NCI-H2196 treated with DMSO at 0.1 percent for 48 hours (cell line): ENCODE data around the gene CXorf38.
A peak's percentile ranks its signal among the peaks of the same experiment; 100 is the strongest.

ENCODE experiments used
- DNase-seq: peaks from one replicate; lab custom pipeline; 2025; ENCODE audit not compliant: unreplicated experiment; lab: John Stamatoyannopoulos, UW

The CXorf38 gene

GRCh38 chrX:40647307-40648197 is at the start of gene CXorf38:
CXorf38 (minus strand) TSS chrX:40647561; CDS start chrX:40647520, 41 bp downstream.
- DNase-seq, result peak; percentile 42

DNA sequence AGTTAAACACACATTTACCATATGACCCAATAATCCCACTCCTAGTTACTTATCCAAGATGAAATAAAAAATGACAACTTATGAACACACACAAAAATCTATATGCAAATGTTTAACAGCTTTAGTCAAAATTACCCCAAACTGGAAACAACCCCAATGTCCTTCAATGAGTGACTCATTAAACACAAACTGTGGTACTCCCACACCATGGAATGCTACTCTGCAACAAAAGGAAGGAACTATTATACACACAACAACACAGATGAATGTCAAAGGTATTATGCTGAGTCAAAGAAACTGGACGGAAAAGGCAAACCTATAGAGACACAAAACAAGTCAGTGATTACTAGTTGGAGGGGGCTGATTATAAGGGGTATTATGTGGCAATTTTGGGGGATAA is 47.4 kb upstream of the CXorf38 start:
- DNase-seq, result no peak

DNA sequence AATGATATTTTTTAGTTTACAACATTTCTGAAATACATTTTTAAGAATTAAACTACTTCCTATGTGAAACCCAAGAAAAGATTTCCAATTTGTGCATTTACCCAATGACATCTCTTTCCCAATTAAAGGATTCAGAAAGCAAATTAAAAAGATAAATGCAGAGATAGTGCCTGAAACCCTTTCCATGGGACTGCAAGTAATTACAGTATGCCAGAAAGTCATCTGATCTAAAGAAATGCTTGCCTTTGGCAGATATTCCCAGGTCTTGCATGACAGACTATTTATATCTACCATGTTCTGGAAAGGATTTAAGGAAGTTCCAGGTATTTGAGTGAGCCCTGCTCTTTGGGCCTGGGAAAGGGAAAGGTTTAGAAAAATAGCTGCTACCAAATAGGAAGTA is 41.6 kb upstream of the CXorf38 start:
- DNase-seq, result no peak

- no peak for DNase-seq
Measured at GRCh38 chrX:40687169-40687568, 39.8 kb upstream of the CXorf38 start.

DNA sequence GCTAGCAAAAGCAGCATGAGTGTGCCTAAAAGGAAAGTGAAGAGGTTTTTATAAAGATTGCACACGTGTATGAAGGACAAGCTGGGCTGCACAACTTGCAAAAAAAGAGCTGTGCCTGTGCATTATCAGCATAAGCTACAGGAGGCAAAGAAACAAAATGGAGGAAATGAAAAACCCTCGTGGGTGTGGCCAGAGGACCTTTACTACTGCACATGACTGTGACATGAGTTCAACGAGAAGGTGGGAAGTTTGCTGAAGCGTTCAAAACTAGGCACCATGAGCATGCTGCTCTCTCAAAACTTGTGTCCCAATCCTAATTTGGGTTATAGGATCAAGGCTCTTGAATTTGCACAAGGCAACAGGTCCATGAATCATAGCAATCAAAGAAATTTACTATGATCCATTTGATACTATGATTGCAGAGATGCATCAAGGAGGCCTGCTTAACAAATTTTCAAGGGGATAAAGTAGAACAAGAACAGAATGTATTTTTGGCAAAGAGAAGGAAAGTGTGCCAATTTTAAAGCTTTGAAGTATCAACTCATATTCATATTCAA is 38.1 kb upstream of the CXorf38 start:
- DNase-seq, result no peak

GRCh38 chrX:40684092-40684491 is 36.7 kb upstream of the CXorf38 start:
- no peak for DNase-seq

DNA sequence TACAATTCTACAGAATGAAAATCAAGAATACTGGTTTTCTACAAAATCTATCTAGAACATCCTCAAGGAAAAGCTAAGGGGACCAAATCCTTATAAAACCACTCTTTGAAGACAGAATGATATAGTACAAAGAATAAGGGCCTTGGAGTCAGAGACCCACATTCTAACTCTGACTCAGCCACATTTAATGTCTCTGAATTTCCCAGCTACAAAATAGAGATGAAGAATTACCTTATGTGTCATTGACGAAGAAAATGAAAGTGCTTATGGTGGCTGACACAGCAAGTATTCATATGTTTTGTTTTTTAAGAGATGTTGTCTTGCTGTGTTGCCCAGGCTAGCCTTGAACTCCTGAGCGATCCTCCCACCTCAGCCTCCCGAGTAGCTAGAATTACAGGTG is 35.9 kb upstream of the CXorf38 start:
- no peak for DNase-seq

DNA sequence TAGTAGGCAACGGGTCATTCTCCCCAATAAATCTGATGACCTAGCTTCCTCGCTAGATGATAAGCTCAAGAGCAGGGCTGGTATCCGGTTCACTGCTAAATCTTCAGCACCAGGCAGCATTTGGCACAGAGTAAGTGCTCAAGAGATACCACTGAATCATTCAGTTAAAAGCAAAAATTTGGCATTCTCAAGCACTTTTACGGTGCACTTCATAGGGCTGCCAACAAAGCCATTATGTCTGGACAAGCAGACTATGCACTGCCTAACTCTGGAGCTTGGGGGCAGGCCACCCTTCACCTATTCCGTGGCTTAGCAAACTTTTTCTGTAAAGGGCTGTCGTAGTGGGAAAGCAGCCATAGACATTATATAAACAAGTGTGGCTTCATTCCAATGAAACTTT is 23.8 kb upstream of the CXorf38 start:
- DNase-seq, result no peak

DNA sequence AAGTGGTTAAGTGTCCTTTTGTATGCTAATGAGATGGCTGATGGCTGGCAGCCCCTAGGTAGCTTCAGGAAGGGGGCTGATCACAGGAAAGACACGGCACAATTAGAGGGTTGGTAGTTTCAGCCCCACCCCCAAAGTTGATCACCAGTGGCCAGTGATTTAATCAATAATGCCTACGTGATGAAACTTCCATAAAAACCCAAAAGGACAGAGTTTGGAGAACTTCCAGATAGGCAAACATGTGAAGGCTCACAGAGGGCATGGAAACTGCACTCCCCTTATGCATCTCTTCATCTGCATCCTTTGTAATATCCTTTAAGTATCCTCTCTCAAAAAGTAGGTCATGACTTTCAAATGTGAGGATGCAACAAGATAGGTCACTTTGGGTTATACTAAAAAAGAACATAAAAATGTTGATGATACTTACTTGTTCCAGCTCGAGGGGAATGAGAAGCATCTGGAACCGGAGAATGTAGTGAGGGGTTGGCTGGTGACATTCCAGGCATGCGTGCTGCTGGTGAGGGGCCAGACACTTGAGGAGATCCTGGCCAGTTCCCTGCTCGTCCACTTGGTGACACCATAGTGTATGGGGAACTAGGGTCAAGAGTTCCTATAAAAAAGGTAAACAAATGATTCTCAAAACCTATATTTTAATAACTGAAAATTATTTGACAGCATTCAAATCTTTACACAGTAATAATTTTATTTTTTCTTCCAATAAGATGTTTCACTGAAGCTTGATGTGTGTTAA is 16.7 kb upstream of the CXorf38 start:
- no peak for DNase-seq

DNA sequence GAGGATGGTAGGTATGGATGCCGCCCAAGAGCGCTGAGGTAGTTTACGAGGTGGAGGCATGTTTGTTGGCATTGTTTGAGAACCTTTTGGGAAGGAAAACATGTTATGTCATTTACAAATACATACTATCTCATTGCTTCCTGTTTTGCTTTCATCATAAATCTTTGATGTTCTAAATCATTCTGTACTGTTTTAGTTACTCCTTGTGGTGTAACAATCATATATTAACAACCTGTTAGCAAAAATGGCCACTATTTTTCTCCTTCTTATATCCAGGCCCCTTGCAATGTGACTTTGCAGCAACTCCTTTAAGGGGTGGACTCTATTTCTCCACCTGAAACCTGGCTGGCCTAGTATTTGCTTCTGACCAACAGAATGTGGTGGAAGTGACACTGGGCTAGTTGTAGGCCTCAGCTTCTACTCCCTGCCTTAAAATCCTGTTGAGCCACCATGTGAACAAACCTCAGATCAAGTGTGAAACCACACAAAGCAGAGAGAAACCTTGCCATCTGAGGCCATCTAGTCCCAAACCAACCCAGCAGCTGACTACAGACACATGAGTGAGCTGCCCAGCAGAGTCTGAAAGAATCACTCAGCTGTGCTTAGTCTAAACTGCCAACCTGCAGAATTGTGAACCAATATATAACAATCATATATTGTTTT is 15.8 kb upstream of the CXorf38 start:
- DNase-seq, result no peak

- DNase-seq, result no peak
Measured at GRCh38 chrX:40661489-40661888, 14.1 kb upstream of the CXorf38 start.

GRCh38 chrX:40660381-40660780 is 13.0 kb upstream of the CXorf38 start:
- no peak for DNase-seq

DNA sequence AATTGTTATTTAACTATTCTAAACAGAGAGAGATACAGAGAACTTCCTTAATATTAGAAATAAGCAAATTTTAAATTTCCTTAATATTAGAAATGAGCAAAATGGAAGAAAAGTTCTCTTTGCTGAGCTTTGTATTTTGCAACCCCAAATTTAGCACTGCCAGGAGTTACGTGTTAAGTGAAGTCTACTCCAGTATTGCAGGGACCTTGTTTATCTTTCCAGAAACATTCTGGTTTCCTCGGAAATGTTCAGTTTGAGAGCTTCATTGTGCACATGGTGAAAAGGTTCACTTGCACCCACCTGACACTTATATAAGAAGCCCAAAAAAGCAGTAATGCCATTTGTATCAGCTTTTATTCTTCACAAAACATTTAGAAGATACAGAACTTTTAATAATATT is 6.2 kb upstream of the CXorf38 start:
- DNase-seq, result no peak

DNA sequence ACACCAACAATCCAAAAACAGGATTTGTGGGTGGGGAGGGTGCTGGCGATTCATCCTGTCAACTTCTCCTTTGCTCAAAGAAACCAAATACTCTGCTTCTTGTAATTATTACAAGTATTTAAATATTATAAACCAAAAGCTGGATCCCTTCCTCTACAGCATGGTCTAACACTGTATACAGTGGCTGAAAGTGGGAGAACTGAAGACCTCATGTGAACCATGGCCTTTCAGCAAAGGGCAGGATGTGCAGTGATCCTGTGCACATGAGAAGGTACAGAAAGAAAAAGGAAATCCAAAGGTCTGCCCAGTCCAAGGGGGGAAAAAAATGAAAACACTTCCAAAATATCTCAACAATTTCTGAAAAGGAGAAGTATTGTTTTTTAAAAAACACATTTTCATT is 5.3 kb upstream of the CXorf38 start:
- DNase-seq, result no peak

DNA sequence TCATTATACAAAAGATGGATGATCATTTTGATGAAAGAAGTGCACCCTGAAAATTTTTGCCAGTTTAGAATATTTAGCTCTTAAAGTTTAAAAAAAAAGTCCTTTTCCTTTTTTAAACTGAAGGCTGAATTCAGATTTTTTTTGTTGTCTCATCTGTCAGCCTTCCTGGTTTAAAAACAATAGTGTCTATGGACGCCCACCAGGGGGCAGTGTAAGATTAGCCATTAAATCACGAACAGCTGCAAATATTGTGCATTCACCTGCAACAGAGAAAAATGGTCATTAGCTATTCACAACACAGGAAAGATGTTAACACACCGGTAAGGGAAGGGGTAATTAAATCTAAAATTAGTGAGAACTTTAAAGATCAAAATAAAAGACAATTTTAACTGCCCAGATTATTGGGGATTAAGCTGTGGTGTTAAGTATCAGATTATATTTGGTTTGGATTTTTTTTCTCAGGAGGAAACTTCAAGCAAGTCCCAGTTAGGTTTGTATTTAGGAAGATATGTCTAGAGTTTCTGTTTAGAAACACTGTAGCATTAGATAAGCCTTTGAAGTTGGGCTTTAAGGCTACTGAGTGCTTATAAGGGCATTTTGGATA is 4.4 kb upstream of the CXorf38 start:
- DNase-seq, result peak; percentile 28

DNA sequence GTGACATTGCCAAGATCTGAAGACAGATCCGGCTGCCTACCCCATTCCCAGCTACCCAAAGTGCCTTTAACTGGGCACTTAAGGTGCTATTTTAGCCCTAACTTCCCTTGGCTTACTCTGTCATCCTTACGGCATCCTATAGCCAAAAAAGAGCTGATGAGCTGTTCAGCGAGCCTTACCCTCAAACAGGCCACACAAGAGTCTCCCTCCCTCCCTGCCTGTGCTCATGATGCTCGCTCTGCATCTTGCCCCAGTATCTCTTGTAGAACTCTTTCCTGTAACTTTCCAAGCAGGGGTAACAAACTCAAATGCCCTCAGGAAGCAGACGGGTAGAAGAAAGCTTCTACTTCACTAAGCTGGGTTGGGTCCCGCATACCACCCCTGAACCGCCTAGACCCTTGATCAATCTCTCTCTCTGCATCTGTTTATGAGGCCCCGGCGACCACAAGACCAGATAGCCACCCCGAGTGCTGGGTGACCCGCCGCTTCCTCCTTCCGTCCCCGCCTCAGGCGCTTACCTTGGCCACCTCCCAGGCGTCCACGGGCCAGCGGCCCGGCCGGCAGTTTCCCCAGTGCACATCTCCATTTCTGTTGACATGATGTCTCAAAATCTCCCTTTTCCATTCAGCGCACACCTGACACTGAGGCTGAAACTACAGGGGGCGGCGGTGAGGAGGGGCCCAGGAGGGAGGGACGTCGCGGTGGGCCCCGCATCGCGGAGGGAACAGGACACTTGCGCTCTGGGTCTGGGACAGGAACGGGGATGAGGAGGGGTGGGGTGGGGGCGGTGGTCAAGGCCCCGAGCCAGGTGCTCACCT is 663 bp downstream of the CXorf38 start:
- no peak for DNase-seq

DNA sequence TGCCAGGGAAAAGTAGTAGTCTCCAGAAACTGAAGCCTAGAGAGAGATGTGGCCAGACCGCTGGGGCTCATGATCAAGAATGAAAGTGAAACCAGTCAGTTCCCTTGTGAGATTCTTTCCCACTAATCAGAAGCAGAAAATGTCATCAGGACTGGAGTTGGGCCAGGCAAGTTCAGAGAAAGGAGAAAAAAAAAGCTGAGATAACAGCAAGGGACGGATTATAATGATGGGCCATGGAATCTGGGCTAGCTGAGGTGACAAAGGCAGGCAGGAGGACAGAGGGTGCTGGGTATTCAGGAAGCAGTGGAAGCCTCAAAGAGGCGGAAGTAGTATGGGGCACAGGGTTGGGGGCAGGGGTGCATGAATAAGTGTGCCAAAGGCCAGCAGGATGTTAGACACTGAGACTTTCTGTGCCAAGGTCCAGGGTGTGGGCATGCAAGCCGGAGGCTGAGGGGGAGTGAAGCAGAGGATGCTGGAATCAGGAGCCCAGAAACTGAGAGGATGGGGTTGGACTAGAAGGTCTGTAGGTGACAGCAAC is 2.5 kb downstream of the CXorf38 start:
- no peak for DNase-seq

DNA sequence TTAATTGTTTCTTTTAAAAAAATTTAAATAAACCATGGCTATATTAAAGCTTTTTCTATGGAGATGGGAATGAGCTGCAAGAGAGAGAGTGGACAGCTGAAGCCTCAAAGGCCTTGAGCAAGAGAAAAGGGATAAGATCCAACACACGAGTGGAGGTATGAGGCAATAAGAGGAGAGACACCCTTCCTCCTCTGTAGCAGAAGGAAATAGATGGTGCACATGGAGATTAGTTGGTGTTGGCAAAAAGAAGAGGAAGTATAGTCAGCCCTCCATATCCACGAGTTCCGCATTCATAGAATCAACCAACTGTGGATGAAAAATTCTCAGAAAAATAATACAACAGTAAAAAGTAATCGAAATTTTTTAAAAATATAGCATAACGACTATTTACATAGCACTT is 3.2 kb downstream of the CXorf38 start:
- no peak for DNase-seq

DNA sequence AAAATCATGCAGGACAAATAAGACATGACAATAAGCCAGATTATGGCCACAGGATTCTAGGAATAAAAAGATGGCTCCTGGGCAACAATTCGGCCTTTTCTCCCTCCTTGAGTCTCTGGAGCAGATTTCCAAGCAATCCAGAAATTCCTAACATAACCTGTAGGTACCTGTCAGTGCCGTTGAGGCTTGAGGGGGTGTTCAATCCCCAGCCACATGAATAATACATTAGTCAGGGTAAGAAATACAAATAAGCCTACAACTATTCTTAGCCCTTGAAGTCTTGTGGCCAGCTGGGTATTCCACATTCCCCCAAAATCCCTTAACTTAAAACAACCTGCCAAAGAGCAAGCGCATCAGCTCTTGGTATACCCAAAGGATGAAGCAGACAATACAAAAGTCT is 9.7 kb downstream of the CXorf38 start:
- no peak for DNase-seq

DNA sequence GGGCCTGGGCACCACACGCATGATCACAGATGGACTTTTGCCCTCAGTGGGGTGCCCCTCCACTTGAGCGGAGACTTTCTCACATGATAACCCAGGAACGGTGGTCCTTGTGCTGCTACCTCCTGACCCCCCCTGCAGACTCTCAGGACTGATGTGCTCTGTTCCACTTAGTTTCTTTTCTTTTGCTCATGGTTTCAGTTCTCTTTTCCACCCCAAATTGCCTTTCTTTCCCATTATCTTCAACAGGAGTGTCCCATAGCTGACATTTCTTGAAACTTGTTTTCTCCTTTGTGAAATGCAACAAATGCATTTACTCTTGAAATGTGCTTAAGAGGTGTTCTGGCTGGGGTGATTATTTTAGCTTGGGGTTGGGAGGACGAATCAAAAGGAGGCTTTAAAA is 15.2 kb downstream of the CXorf38 start:
- no peak for DNase-seq
